Activated T-helper 17 cell treated with anti-CD3 and anti-CD28 coated beads, Interleukin-2, amount 50 U/mL, for 72 hours (primary cell): ENCODE measurements around the gene UCHL3. TPM values are rescaled to one million over a fixed set of nuclear protein-coding genes. Genes with fewer than 3 reads are reported as not detected.

ENCODE experiments used
- ATAC-seq: fragments of 150-1000 bp; cut with Tn5 transposase; replicated peaks from 2 replicates; pipeline ENCODE4 v1.10.0; 2021; ENCODE audit warnings: mild to moderate bottlenecking, moderate library complexity
- H3K27ac Mint-ChIP-seq: one replicate; pipeline ENCODE4 v1.8.0; 2022; ENCODE audit warnings: mixed read lengths
- H3K27me3 Mint-ChIP-seq: one replicate; pipeline ENCODE4 v1.8.0; 2022; ENCODE audit warnings: mixed read lengths
- H3K36me3 Mint-ChIP-seq: one replicate; pipeline ENCODE4 v1.8.0; 2022; ENCODE audit warnings: low read depth, mild to moderate bottlenecking, mixed read lengths
- H3K4me1 Mint-ChIP-seq: one replicate; pipeline ENCODE4 v1.8.0; 2022; ENCODE audit warnings: mixed read lengths
- H3K4me3 Mint-ChIP-seq: one replicate; pipeline ENCODE4 v1.8.0; 2022; ENCODE audit warnings: mild to moderate bottlenecking, mixed read lengths
- H3K9me3 Mint-ChIP-seq: one replicate; pipeline ENCODE4 v1.8.0; 2022; ENCODE audit warnings: mixed read lengths
- total RNA-seq, 2 donors: library from RNA; stranded (reverse); gene quantifications; one replicate each; pipeline ENCODE4 v1.2.3, GENCODE V29; 2022

The UCHL3 gene
- total RNA-seq, 2 donors from 2014 or later, result 31.4 to 61.2 TPM

GRCh38 chr13:75628801-75629200 is 79.2 kb downstream of the UCHL3 start:
- Mint-ChIP-seq H3K27me3 (no peaks in the 10 kb centered on the region), H3K4me3 (no peak overlapping the region), H3K9me3 (no peaks in the 10 kb centered on the region), H3K36me3 (peaks cover 14% of the 10 kb centered on the region), H3K27ac (peak overlapping the region; percentile 31), H3K4me1 (no peaks in the 10 kb centered on the region)
- ATAC-seq, result no peak

DNA sequence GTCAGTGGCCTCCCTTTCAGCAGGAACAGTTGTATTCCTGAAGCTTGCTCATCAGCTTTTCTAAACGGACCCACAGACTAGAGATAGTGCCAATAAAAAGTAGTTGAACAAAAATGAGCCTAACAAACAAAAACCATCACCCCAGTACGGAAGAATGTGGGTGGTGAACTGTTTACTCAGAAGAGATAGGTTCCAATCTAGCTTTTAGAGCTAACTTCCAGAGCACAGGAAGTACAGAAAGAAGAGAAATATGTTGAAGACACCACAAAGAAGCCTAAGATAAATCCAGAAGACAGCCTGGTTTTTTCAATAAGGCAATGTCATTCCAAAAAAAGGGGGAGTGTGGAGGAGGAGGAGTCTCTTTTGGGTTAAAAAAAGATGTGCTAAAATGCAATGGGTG is 83.7 kb downstream of the UCHL3 start:
- Mint-ChIP-seq H3K36me3 (no peaks in the 10 kb centered on the region), H3K27ac (no peak overlapping the region), H3K4me1 (no peaks in the 10 kb centered on the region), H3K9me3 (no peaks in the 10 kb centered on the region), H3K4me3 (no peak overlapping the region), H3K27me3 (peaks cover 11% of the 10 kb centered on the region)
- no peak for ATAC-seq

- no peaks in the 10 kb centered on the region for H3K4me1 Mint-ChIP-seq
Measured at GRCh38 chr13:75635101-75635827, 85.7 kb downstream of the UCHL3 start.

DNA sequence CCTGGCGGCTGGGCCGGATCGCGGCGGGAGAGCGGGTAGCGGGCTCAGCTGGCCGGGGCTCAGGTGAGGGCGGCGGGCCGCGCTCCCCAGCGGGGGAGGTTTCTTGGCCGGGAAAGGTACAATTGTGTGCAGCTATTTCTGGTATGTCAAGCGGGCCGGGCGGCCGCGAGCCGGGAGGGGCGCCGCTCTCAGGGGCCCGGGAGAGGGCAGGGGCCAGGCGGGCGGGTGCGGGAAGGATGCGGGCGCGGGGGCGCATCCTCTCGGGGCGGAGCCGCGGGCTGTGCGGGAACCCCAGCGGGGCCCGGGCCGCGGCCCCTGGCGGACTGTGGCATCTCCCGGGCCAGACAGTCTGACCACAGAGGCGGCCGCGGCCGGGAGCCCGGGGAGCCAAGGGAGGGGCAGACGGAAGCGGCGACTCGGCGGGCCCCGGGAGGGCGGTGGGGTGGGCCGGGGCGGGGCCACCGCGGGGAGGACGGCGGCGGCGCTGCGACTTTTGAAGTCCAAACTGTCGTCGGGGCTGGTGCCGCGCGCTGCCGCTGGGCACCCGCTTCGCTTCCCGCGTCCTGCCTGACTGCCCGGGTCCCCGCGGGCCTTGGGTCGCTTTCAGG is 86.3 kb downstream of the UCHL3 start, which contains the start of gene LMO7:
LMO7 (plus strand) TSS at position 503 of the 608 bp plus-strand sequence. CDS start 328 bp downstream, outside the sequence.
- H3K36me3 Mint-ChIP-seq, result no peaks in the 10 kb centered on the region
- H3K4me3 Mint-ChIP-seq, result peak within 1 kb of the TSS; percentile 62
- no peak within 1 kb of the TSS for H3K27ac Mint-ChIP-seq

More at GRCh38 chr13:75635101-75635827, 85.7 kb downstream of the UCHL3 start:
- no peak overlapping the region for H3K27ac Mint-ChIP-seq
- no peak for ATAC-seq
- no peaks in the 10 kb centered on the region for H3K9me3 Mint-ChIP-seq
- peak overlapping the region; percentile 37 for H3K4me3 Mint-ChIP-seq
- H3K27me3 Mint-ChIP-seq, result peaks cover 11% of the 10 kb centered on the region
- H3K36me3 Mint-ChIP-seq, result no peaks in the 10 kb centered on the region

GRCh38 chr13:75636436-75637180 is 87.0 kb downstream of the UCHL3 start:
- Mint-ChIP-seq H3K27ac (no peak overlapping the region), H3K9me3 (no peaks in the 10 kb centered on the region), H3K4me3 (peak overlapping the region; percentile 62), H3K4me1 (no peaks in the 10 kb centered on the region), H3K36me3 (no peaks in the 10 kb centered on the region), H3K27me3 (peaks cover 11% of the 10 kb centered on the region)
- peak; percentile 68 for ATAC-seq

More for the DNA sequence above, 86.3 kb downstream of the UCHL3 start, which contains the start of gene LMO7:
- Mint-ChIP-seq H3K9me3 (no peaks in the 10 kb centered on the region), H3K4me1 (no peaks in the 10 kb centered on the region), H3K27me3 (peaks cover 11% of the 10 kb centered on the region)
- peak; percentile 64 for ATAC-seq

DNA sequence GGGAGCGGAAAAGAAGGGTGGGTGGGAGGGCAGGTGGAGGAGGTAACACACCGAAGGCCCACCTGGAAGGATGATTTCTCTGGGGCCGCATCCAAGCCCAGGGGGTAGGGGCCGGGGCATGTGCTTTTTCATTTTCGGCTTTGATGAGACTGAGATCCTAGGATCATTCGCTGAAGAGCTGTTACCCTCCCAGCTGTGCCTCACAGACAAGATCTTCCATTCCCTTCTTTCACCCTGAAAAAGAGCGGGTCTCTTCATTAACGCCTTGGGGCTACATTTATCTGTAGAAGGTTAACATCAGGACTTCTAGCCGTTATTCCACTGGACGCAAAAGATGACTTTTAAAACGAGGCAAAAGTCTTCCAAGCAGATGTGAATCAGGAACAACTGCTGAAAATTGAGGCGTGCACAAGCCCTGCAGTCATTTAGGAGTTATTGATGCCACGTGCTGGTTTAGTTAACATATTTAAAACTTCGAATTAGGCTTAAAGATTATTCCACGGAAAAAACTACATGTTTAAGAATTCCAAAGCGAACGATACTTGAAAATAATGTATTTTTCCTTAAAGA is 87.7 kb downstream of the UCHL3 start:
- Mint-ChIP-seq H3K4me1 (no peaks in the 10 kb centered on the region), H3K9me3 (no peaks in the 10 kb centered on the region), H3K4me3 (peak overlapping the region; percentile 62), H3K36me3 (no peaks in the 10 kb centered on the region), H3K27ac (no peak overlapping the region), H3K27me3 (peaks cover 11% of the 10 kb centered on the region)
- ATAC-seq, result no peak

GRCh38 chr13:75639454-75639853 is 89.9 kb downstream of the UCHL3 start:
- Mint-ChIP-seq H3K9me3 (no peaks in the 10 kb centered on the region), H3K4me3 (no peak overlapping the region), H3K27me3 (peaks cover 11% of the 10 kb centered on the region), H3K27ac (no peak overlapping the region), H3K36me3 (no peaks in the 10 kb centered on the region), H3K4me1 (no peaks in the 10 kb centered on the region)
- ATAC-seq, result no peak

DNA sequence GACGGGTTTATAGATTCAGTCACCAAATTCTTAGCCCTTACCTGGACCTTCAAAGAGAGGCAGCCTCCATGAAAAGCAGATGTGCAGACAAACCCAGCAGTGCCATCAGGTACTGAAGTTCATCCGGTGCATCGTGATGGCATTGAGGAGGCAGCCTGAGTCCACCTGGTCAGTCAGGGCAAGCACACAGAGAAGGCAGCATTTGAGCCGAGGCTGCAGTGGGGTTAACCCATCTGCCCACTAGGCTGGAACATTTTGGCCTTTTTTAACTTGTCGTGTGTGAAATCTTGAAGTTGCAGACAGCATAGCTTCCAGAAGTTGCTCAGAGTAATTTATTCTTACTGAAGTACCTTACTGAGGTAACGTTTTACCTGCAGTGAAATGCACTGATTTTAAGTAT is 91.4 kb downstream of the UCHL3 start:
- no peaks in the 10 kb centered on the region for H3K4me1 Mint-ChIP-seq
- no peak for ATAC-seq
- H3K4me3 Mint-ChIP-seq, result no peak overlapping the region
- H3K27ac Mint-ChIP-seq, result no peak overlapping the region
- H3K9me3 Mint-ChIP-seq, result no peaks in the 10 kb centered on the region
- peaks cover 11% of the 10 kb centered on the region for H3K27me3 Mint-ChIP-seq
- no peaks in the 10 kb centered on the region for H3K36me3 Mint-ChIP-seq

DNA sequence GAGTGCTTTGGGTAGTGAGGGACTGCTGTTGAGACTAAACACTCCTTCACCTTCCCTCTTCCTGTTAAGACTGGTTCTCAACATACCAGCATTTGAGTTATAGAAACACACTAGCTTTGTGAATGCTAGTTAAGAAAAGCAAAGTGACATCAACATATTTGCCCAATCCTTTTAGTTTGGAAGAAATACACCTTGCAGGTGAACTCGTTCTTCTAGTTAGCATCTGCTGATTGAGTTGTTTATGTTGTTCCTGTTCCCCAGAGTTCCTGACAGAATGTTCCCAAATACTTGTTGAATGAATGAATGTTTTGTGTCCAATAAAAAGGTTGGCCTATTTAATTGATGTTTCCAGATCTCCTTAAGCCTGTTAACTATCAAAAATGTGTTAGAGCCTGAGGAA is 93.6 kb downstream of the UCHL3 start:
- Mint-ChIP-seq H3K27me3 (peaks cover under 1% of the 10 kb centered on the region), H3K4me1 (peaks cover 4% of the 10 kb centered on the region)
- ATAC-seq, result no peak

GRCh38 chr13:75643693-75644092 is 94.1 kb downstream of the UCHL3 start:
- peaks cover 5% of the 10 kb centered on the region for H3K36me3 Mint-ChIP-seq
- no peak overlapping the region for H3K4me3 Mint-ChIP-seq
- ATAC-seq, result no peak
- peaks cover 9% of the 10 kb centered on the region for H3K4me1 Mint-ChIP-seq
- H3K27ac Mint-ChIP-seq, result no peak overlapping the region
- no peaks in the 10 kb centered on the region for H3K9me3 Mint-ChIP-seq
- H3K27me3 Mint-ChIP-seq, result no peaks in the 10 kb centered on the region

More for the DNA sequence above, 93.6 kb downstream of the UCHL3 start:
- no peaks in the 10 kb centered on the region for H3K9me3 Mint-ChIP-seq
- no peak overlapping the region for H3K27ac Mint-ChIP-seq
- no peak overlapping the region for H3K4me3 Mint-ChIP-seq
- H3K36me3 Mint-ChIP-seq, result peaks cover 5% of the 10 kb centered on the region

GRCh38 chr13:75645141-75645540 is 95.5 kb downstream of the UCHL3 start:
- peaks cover 10% of the 10 kb centered on the region for H3K4me1 Mint-ChIP-seq
- no peaks in the 10 kb centered on the region for H3K27me3 Mint-ChIP-seq
- no peak overlapping the region for H3K4me3 Mint-ChIP-seq
- H3K9me3 Mint-ChIP-seq, result peaks cover 3% of the 10 kb centered on the region
- H3K36me3 Mint-ChIP-seq, result peaks cover 5% of the 10 kb centered on the region
- no peak for ATAC-seq
- H3K27ac Mint-ChIP-seq, result no peak overlapping the region

GRCh38 chr13:75647126-75647784 is 97.7 kb downstream of the UCHL3 start:
- peak; percentile 60 for ATAC-seq
- Mint-ChIP-seq H3K9me3 (peaks cover 3% of the 10 kb centered on the region), H3K27me3 (no peaks in the 10 kb centered on the region), H3K36me3 (peaks cover 5% of the 10 kb centered on the region), H3K4me1 (peaks cover 10% of the 10 kb centered on the region), H3K4me3 (no peak overlapping the region), H3K27ac (no peak overlapping the region)

GRCh38 chr13:75648446-75648845 is 98.9 kb downstream of the UCHL3 start:
- Mint-ChIP-seq H3K4me3 (no peak overlapping the region), H3K4me1 (peaks cover 10% of the 10 kb centered on the region), H3K27me3 (no peaks in the 10 kb centered on the region), H3K27ac (no peak overlapping the region), H3K36me3 (peaks cover 5% of the 10 kb centered on the region), H3K9me3 (peaks cover 3% of the 10 kb centered on the region)
- no peak for ATAC-seq

DNA sequence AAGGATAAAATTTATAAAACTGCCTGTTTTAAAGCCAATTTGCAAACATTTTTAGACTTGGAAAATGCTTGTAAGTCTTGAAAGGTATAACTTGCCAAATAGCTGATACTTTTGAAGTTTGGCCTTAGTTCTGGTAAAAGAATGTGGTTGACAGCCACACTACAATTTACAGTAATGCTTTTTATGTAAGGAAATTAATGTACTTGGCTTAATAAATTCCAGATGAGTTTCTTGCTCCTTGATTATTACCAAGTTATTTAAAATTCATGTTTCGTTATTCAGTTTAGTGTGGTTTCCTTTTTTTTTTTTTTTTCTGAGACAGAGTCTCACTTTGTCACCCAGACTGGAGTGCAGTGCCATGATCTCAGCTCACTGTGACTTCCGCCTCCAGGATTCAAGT is 101.4 kb downstream of the UCHL3 start:
- peaks cover 10% of the 10 kb centered on the region for H3K4me1 Mint-ChIP-seq
- H3K4me3 Mint-ChIP-seq, result no peak overlapping the region
- no peak for ATAC-seq
- no peak overlapping the region for H3K27ac Mint-ChIP-seq
- H3K36me3 Mint-ChIP-seq, result peaks cover 5% of the 10 kb centered on the region
- peaks cover 3% of the 10 kb centered on the region for H3K9me3 Mint-ChIP-seq
- no peaks in the 10 kb centered on the region for H3K27me3 Mint-ChIP-seq
